Bronchial epithelial cell (primary cell): ENCODE measurements around the gene PHC2. TPM values are rescaled to one million over a fixed set of nuclear protein-coding genes. Genes with fewer than 3 reads are reported as not detected.

Experiments
- DNase-seq: peaks from one replicate; pipeline ENCODE4 v3.0.0-alpha.2; 2010; ENCODE audit warnings: low read depth
- FAIRE-seq: peaks from 2 replicates; lab custom pipeline; 2011; peaks lifted over from hg19 to GRCh38; lab: Jason Lieb, UNC
- H3K27me3 ChIP-seq: 2 replicates; pipeline ENCODE4 v1.5.1; 2011; ENCODE audit warnings: low read length; ENCODE audit not compliant: control insufficient read depth, insufficient read depth
- H3K36me3 ChIP-seq: 2 replicates; pipeline ENCODE4 v1.5.1; 2011; ENCODE audit warnings: low read length; ENCODE audit not compliant: control insufficient read depth, insufficient read depth
- H3K4me3 ChIP-seq: 2 replicates; pipeline ENCODE4 v1.5.1; 2011; ENCODE audit warnings: mild to moderate bottlenecking, low read depth, low read length, control low read depth
- CTCF ChIP-seq: IDR thresholded peaks from 2 replicates; pipeline ENCODE4 v1.5.1; 2011; ENCODE audit warnings: mild to moderate bottlenecking, moderate library complexity, low read length, control low read depth, inconsistent platforms; ENCODE audit not compliant: insufficient read depth, severe bottlenecking
- total RNA-seq: library from RNA; depleted of rRNA; stranded (reverse); fragments of >200 nt; gene quantifications from 2 replicates; pipeline ENCODE4 v1.2.1, GENCODE V29; 2014

PHC2 gene
- total RNA-seq, 1 donor from 2014 or later = 32.1 TPM

- Histone ChIP-seq H3K27me3 (no peaks in the 10 kb centered on the region), H3K4me3 (no peak overlapping the region), H3K36me3 (no peaks in the 10 kb centered on the region)
- no peak for TF ChIP-seq CTCF
- FAIRE-seq = no peak
- no peak for DNase-seq
Measured at GRCh38 chr1:33383489-33383888, 47.4 kb downstream of the PHC2 start.

- Histone ChIP-seq H3K27me3 (no peaks in the 10 kb centered on the region), H3K4me3 (no peak overlapping the region), H3K36me3 (no peaks in the 10 kb centered on the region)
- FAIRE-seq = no peak
- TF ChIP-seq CTCF = no peak
- DNase-seq = no peak
Measured at GRCh38 chr1:33382661-33383415, 48.1 kb downstream of the PHC2 start.

GRCh38 chr1:33381977-33382376 lies 48.9 kb downstream of the PHC2 start:
- no peak for TF ChIP-seq CTCF
- FAIRE-seq = no peak
- Histone ChIP-seq H3K36me3 (no peaks in the 10 kb centered on the region), H3K27me3 (no peaks in the 10 kb centered on the region), H3K4me3 (no peak overlapping the region)
- no peak for DNase-seq

- TF ChIP-seq CTCF = no peak
- FAIRE-seq (no peak), DNase-seq (no peak)
- H3K4me3 ChIP-seq = no peak overlapping the region
- no peaks in the 10 kb centered on the region for H3K27me3 ChIP-seq
- no peaks in the 10 kb centered on the region for H3K36me3 ChIP-seq
Measured at GRCh38 chr1:33380811-33381210, 50.1 kb downstream of the PHC2 start.

- Histone ChIP-seq H3K4me3 (no peak overlapping the region), H3K36me3 (no peaks in the 10 kb centered on the region), H3K27me3 (no peaks in the 10 kb centered on the region)
- DNase-seq (peak; percentile 19), FAIRE-seq (no peak)
- TF ChIP-seq CTCF = no peak
Measured at GRCh38 chr1:33379631-33380354, 51.1 kb downstream of the PHC2 start.
